ENCODE results near the gene C2orf42.
"Not testable (repeated sequence)": the region's sequence is repeated elsewhere in the genome, so short reads cannot be mapped to it uniquely, and the experiment has no call there.

The C2orf42 gene

GRCh38 chr2:70111752-70112591, 78.8 kb downstream of the C2orf42 start:
- Histone ChIP-seq H3K4me3 (IDR thresholded peaks at IDR 0.05; ENCODE audit: insufficient read depth, low read depth, low read length) (no peak overlapping the region), H3K9ac (no peak overlapping the region), H3K79me2 (ENCODE audit: insufficient read depth, low read depth) (no peaks in the 10 kb centered on the region), H3K27me3 (ENCODE audit: insufficient read depth, low read depth) (no peaks in the 10 kb centered on the region), H2AFZ (ENCODE audit: low read depth) (no peak overlapping the region), H3K36me3 (ENCODE audit: insufficient read depth) (no peaks in the 10 kb centered on the region), H4K20me1 (ENCODE audit: insufficient read depth) (no peaks in the 10 kb centered on the region), H3K27ac (no peak overlapping the region), H3K4me2 (no peak overlapping the region), H3K4me1 (ENCODE audit: low read depth, poor library complexity, severe bottlenecking) (no peaks in the 10 kb centered on the region)
- TF ChIP-seq CTCF (conservative IDR thresholded peaks at IDR 0.05; ENCODE audit: low read depth, low read length) = no peak

GRCh38 chr2:70110397-70110796, 80.4 kb downstream of the C2orf42 start:
- not testable (repeated sequence) for H3K27ac ChIP-seq; H3K4me2 ChIP-seq; H3K4me1 ChIP-seq (ENCODE audit: low read depth, poor library complexity, severe bottlenecking); H2AFZ ChIP-seq (ENCODE audit: low read depth); H3K79me2 ChIP-seq (ENCODE audit: insufficient read depth, low read depth); H3K36me3 ChIP-seq (ENCODE audit: insufficient read depth); H3K27me3 ChIP-seq (ENCODE audit: insufficient read depth, low read depth); H4K20me1 ChIP-seq (ENCODE audit: insufficient read depth); H3K9ac ChIP-seq; H3K4me3 ChIP-seq (IDR thresholded peaks at IDR 0.05; ENCODE audit: insufficient read depth, low read depth, low read length)

- not testable (repeated sequence) for H3K27me3 ChIP-seq (ENCODE audit: insufficient read depth, low read depth); H3K4me2 ChIP-seq; H4K20me1 ChIP-seq (ENCODE audit: insufficient read depth); H3K4me3 ChIP-seq (IDR thresholded peaks at IDR 0.05; ENCODE audit: insufficient read depth, low read depth, low read length); H3K79me2 ChIP-seq (ENCODE audit: insufficient read depth, low read depth); H3K9ac ChIP-seq; H3K27ac ChIP-seq; H2AFZ ChIP-seq (ENCODE audit: low read depth); H3K36me3 ChIP-seq (ENCODE audit: insufficient read depth)
- H3K4me1 ChIP-seq (ENCODE audit: low read depth, poor library complexity, severe bottlenecking) = peaks cover 12% of the 10 kb centered on the region
Observed at GRCh38 chr2:70106138-70106537, 84.7 kb downstream of the C2orf42 start.

- Histone ChIP-seq H3K36me3 (ENCODE audit: insufficient read depth) (no peaks in the 10 kb centered on the region), H2AFZ (ENCODE audit: low read depth) (no peak overlapping the region), H3K27ac (no peak overlapping the region), H3K79me2 (ENCODE audit: insufficient read depth, low read depth) (no peaks in the 10 kb centered on the region), H3K27me3 (ENCODE audit: insufficient read depth, low read depth) (no peaks in the 10 kb centered on the region), H4K20me1 (ENCODE audit: insufficient read depth) (no peaks in the 10 kb centered on the region), H3K4me2 (no peak overlapping the region), H3K4me3 (IDR thresholded peaks at IDR 0.05; ENCODE audit: insufficient read depth, low read depth, low read length) (no peak overlapping the region), H3K9ac (no peak overlapping the region), H3K4me1 (ENCODE audit: low read depth, poor library complexity, severe bottlenecking) (peaks cover 20% of the 10 kb centered on the region)
- no peak for TF ChIP-seq CTCF (conservative IDR thresholded peaks at IDR 0.05; ENCODE audit: low read depth, low read length)
Observed at GRCh38 chr2:70104231-70105111, 86.3 kb downstream of the C2orf42 start.

GRCh38 chr2:70103531-70104061, 87.2 kb downstream of the C2orf42 start:
- Histone ChIP-seq H3K79me2 (ENCODE audit: insufficient read depth, low read depth) (no peaks in the 10 kb centered on the region), H4K20me1 (ENCODE audit: insufficient read depth) (no peaks in the 10 kb centered on the region), H3K36me3 (ENCODE audit: insufficient read depth) (no peaks in the 10 kb centered on the region), H3K27me3 (ENCODE audit: insufficient read depth, low read depth) (no peaks in the 10 kb centered on the region), H3K27ac (no peak overlapping the region), H3K4me3 (IDR thresholded peaks at IDR 0.05; ENCODE audit: insufficient read depth, low read depth, low read length) (no peak overlapping the region), H2AFZ (ENCODE audit: low read depth) (no peak overlapping the region), H3K9ac (no peak overlapping the region), H3K4me1 (ENCODE audit: low read depth, poor library complexity, severe bottlenecking) (peaks cover 26% of the 10 kb centered on the region), H3K4me2 (no peak overlapping the region)
- TF ChIP-seq CTCF (conservative IDR thresholded peaks at IDR 0.05; ENCODE audit: low read depth, low read length) = no peak

GRCh38 chr2:70102323-70102905, 88.4 kb downstream of the C2orf42 start:
- not testable (repeated sequence) for H2AFZ ChIP-seq (ENCODE audit: low read depth); H3K4me3 ChIP-seq (IDR thresholded peaks at IDR 0.05; ENCODE audit: insufficient read depth, low read depth, low read length); H3K27ac ChIP-seq; H3K36me3 ChIP-seq (ENCODE audit: insufficient read depth); H3K27me3 ChIP-seq (ENCODE audit: insufficient read depth, low read depth); H3K79me2 ChIP-seq (ENCODE audit: insufficient read depth, low read depth); H3K4me2 ChIP-seq; H4K20me1 ChIP-seq (ENCODE audit: insufficient read depth); H3K9ac ChIP-seq
- H3K4me1 ChIP-seq (ENCODE audit: low read depth, poor library complexity, severe bottlenecking) = peaks cover 30% of the 10 kb centered on the region

- H3K79me2 ChIP-seq (ENCODE audit: insufficient read depth, low read depth); H3K36me3 ChIP-seq (ENCODE audit: insufficient read depth); H2AFZ ChIP-seq (ENCODE audit: low read depth); H3K27me3 ChIP-seq (ENCODE audit: insufficient read depth, low read depth); H3K4me3 ChIP-seq (IDR thresholded peaks at IDR 0.05; ENCODE audit: insufficient read depth, low read depth, low read length); H4K20me1 ChIP-seq (ENCODE audit: insufficient read depth); H3K4me2 ChIP-seq; H3K27ac ChIP-seq; H3K9ac ChIP-seq: not testable (repeated sequence)
- H3K4me1 ChIP-seq (ENCODE audit: low read depth, poor library complexity, severe bottlenecking) = peaks cover 30% of the 10 kb centered on the region
Observed at GRCh38 chr2:70101686-70102085, 89.1 kb downstream of the C2orf42 start.

Measured in KMS-11 (cell line).